ENCODE data around the gene FAM135A.

FAM135A gene

DNA sequence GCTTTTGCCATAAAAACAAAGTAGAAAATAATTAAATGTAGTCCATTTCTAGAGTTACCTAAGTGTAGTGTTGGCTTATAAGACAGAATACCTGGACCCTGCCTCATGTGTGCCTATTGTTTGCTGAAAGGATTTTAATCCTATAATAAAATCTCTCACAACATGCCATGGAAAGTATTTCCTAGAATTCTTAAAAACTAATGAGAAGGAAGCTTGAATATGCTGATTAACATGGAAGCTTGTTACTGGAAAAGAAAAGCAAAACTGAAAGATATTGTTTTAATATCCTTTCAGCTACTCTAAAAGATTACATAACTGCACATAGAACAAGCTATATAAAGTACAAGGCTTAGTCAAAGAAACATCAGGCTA, 18.0 kb upstream of the FAM135A start:
- TF ChIP-seq Cebpa-rat (IDR thresholded peaks at IDR 0.05): no peak

DNA sequence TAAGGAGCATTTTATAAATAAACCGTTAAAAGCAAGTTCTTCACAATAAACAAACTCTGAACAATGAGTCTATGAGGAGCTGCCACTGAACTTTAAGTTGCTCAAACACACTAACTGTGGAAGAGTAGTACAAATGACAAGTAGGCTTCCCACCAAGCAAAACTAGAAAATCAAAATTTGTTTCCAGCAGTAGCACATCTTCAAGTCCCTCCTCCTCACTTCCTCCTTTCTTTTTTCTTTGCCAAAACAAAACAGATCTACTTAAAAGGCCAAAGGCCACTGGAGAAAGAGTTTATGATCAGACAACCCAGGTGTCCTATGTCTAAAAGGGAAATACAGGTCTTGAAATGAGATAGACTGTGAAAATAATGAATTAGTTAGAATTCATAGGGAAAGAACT, 17.1 kb upstream of the FAM135A start:
- no peaks in the 10 kb centered on the region for H3K9me3 ChIP-seq
- H3K27me3 ChIP-seq: no peaks in the 10 kb centered on the region
- H3K36me3 ChIP-seq: no peaks in the 10 kb centered on the region
- peaks cover 7% of the 10 kb centered on the region; the same call in 1 of the 2 replicates for H3K4me1 ChIP-seq
- TF ChIP-seq Cebpa-rat (IDR thresholded peaks at IDR 0.05): no peak
- no peaks in the 10 kb centered on the region for H4K20me1 ChIP-seq
- no peak overlapping the region for H3K9ac ChIP-seq
- H3K27ac ChIP-seq: no peak overlapping the region
- H3K4me3 ChIP-seq: no peak overlapping the region
- H3K4me2 ChIP-seq: no peak overlapping the region

More for the DNA sequence above, 18.0 kb upstream of the FAM135A start:
- Histone ChIP-seq H3K9ac (no peak overlapping the region), H3K9me3 (no peaks in the 10 kb centered on the region), H3K4me2 (no peak overlapping the region), H3K4me1 (peaks cover 7% of the 10 kb centered on the region; the same call in 1 of the 2 replicates), H3K27ac (no peak overlapping the region), H3K36me3 (no peaks in the 10 kb centered on the region), H4K20me1 (no peaks in the 10 kb centered on the region), H3K4me3 (no peak overlapping the region), H3K27me3 (no peaks in the 10 kb centered on the region)

DNA sequence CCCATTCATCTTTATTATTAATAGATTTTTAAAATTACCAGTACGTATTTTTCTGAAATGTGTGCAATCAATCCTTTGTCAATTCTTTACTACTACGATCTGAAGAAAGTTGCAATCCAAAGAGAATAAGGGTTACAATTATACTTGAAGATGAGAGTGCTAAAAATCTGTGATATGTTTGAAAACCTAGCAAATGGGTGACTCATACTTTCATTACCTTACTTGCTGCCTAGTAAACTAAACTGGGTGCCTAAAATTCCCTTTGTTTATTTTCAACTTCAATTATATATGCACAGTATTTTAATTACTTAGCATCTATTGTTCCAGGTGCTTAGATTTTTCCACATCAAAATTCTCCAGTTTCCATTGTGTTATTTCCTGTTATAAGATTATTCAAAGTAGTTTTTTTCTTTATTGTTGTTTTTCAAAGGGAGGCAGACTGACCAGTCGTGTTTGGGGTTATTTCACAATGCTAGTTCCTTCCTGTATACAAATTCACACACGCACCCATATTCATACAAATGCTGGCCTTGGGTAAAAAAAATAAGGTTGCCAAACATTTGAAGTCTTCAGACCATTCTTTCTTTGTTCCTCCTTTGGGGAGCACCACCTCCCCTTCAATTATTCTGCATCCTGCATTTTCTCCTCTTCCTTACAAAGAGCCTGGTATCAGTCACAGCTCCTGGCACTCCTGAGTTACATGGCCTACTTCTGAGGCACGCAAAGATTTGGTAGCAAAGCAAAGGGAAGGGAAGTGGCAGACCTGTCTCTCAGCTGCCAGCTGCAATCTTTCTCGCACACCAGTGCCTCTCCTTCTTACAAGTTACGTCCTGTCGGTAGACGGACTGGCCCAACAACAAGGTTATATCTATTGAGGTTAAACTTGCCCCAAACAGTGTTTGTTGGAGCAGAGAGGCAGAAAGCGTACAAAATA, 16.2 kb upstream of the FAM135A start:
- no peak overlapping the region for H3K27ac ChIP-seq

DNA sequence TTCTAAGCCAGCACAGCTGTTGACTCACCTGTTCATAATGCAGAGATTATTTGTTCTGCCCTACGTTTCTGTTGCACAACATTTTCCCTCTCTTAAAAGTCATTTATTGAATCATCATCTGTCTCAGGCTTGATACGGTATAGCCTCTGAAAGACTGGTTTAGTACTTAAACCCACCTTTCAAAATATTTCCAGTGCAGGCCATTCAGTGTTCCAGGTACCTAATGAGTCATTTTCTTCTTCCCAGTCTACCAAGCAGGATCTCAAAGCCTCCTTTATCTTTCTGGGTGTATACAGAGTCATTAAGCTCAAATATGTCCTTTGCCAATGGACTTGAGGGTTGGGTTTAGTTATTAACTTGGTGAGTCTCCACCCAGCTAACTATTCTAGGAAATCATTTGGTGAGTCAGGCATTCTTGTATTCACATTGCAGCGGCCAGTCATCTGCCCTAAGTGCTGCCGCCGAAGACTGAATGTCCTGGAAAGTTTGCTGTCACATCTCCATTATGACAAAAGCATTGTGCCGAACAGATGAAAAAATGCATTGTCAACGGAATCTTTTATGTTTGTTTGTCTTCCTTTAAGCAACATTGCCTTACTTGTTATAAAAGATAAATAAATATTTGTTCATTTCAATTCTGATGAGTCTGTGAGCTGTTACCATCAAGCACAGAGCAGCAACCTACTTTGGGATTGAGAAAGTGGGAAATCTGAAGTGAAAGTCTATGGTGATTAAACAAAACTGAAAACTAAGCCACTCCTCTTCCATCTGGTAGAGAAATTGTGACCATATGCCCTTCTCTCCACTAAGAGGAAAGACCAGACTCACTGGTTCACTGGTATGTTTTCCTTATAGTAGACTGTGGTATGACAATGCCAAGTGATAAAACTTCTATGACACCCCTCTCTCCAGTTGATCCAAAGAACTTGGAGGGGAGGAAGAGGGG, 14.3 kb upstream of the FAM135A start:
- TF ChIP-seq Cebpa-rat (IDR thresholded peaks at IDR 0.05): no peak
- Histone ChIP-seq H3K9ac (no peak overlapping the region), H3K27ac (no peak overlapping the region), H3K4me1 (peaks cover 7% of the 10 kb centered on the region; the same call in 1 of the 2 replicates), H3K4me2 (no peak overlapping the region), H3K27me3 (no peaks in the 10 kb centered on the region), H3K36me3 (no peaks in the 10 kb centered on the region), H3K9me3 (no peaks in the 10 kb centered on the region), H4K20me1 (no peaks in the 10 kb centered on the region), H3K4me3 (no peak overlapping the region)

More for the DNA sequence above, 16.2 kb upstream of the FAM135A start:
- no peaks in the 10 kb centered on the region for H3K27me3 ChIP-seq
- H3K9ac ChIP-seq: no peak overlapping the region
- H4K20me1 ChIP-seq: no peaks in the 10 kb centered on the region
- no peak overlapping the region for H3K4me3 ChIP-seq
- H3K9me3 ChIP-seq: no peaks in the 10 kb centered on the region
- H3K36me3 ChIP-seq: no peaks in the 10 kb centered on the region
- 0 out of 2 replicates have a peak overlapping the region, but pooled peaks have one; percentile 1 for H3K4me2 ChIP-seq
- peaks cover 7% of the 10 kb centered on the region; the same call in 1 of the 2 replicates for H3K4me1 ChIP-seq
- no peak for TF ChIP-seq Cebpa-rat (IDR thresholded peaks at IDR 0.05)

DNA sequence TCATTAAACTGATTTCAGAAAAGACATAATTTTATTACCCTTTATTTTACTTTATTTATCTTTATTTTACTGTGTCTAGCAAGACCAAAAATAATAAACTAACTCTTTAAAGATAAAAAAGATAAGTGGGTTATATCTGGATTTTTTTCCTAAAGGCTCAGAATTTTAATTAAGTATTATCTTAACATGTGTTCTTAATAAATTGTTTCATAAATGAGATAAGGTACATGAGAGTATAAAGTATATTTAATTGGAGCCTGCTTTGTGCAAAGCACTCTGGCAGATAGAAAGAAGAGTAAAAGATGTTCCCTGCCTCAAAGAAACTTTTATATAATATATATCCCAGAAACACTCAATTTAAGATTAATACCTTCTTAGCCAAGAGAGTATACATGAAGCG, 8.7 kb upstream of the FAM135A start:
- no peak overlapping the region for H3K4me2 ChIP-seq
- no peaks in the 10 kb centered on the region for H3K36me3 ChIP-seq
- no peak overlapping the region for H3K4me3 ChIP-seq
- no peaks in the 10 kb centered on the region for H3K9me3 ChIP-seq
- no peak overlapping the region for H3K27ac ChIP-seq
- no peaks in the 10 kb centered on the region for H3K4me1 ChIP-seq
- H3K9ac ChIP-seq: no peak overlapping the region
- no peaks in the 10 kb centered on the region for H3K27me3 ChIP-seq
- no peaks in the 10 kb centered on the region for H4K20me1 ChIP-seq
- TF ChIP-seq Cebpa-rat (IDR thresholded peaks at IDR 0.05): no peak

DNA sequence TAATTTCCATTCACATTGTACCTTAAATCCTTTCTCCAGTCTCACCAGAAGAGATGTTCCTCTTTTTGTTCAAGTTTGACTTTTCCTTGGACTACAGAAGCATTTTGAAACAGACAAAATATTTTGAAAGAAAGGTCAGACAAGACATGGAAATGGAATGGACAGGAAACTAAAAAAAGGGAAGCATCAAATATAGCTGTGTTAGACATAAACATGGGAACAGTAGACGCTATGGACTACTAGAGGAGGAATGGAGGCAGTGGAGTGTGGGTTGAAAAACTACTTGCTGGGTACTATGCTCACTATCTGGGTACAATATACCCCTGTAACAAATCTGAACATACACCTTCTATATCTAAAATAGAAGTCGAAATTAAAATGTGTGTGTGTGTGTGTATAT, 4.1 kb upstream of the FAM135A start:
- Histone ChIP-seq H3K27ac (no peak overlapping the region), H3K4me2 (no peak overlapping the region), H3K4me1 (peaks cover 8% of the 10 kb centered on the region; the same call in 1 of the 2 replicates), H3K9me3 (no peaks in the 10 kb centered on the region), H3K27me3 (no peaks in the 10 kb centered on the region), H3K36me3 (no peaks in the 10 kb centered on the region), H3K4me3 (no peak overlapping the region), H3K9ac (no peak overlapping the region), H4K20me1 (no peaks in the 10 kb centered on the region)
- TF ChIP-seq Cebpa-rat (IDR thresholded peaks at IDR 0.05): no peak

DNA sequence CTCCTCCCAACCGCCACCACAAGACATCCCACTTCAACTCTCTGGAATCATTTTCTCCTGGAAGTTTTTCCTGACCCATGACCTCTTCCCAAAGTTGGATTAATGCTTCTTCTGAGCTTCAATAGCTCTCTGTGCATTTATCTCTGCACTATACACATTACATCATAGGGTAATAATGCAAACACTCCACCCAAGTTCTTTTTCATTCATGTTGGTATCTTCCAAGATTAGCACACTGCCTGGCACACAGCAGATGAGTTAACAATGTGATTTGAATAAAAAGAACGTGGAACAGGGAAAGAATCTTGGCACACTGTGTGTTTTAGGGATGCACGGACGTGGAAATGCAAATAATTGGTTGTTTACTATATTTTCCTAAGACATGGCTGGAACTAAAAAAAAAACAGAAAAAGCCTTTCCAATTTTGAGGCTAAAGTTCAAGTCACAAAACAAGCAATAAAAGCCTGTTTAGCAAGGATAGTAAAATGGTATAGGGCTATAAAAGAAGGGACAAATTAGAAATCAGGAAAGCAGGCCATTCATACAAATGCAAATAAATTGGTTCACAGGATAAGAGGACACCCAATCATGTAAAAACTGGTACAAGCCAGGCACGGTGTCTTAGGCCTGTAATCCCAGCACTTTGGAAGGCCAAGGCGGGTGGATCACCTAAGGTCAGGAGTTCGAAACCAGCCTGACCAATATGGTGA, 1.6 kb upstream of the FAM135A start:
- no peak for TF ChIP-seq Cebpa-rat (IDR thresholded peaks at IDR 0.05)
- Histone ChIP-seq H3K4me2 (peak overlapping the region; percentile 86), H3K9me3 (no peaks in the 10 kb centered on the region), H4K20me1 (peaks cover 5% of the 10 kb centered on the region; the same call in 1 of the 2 replicates), H3K27ac (no peak overlapping the region), H3K4me1 (peaks cover 27% of the 10 kb centered on the region), H3K4me3 (no peak overlapping the region), H3K27me3 (no peaks in the 10 kb centered on the region), H3K36me3 (peaks cover 4% of the 10 kb centered on the region; the same call in 1 of the 2 replicates), H3K9ac (no peak overlapping the region)

DNA sequence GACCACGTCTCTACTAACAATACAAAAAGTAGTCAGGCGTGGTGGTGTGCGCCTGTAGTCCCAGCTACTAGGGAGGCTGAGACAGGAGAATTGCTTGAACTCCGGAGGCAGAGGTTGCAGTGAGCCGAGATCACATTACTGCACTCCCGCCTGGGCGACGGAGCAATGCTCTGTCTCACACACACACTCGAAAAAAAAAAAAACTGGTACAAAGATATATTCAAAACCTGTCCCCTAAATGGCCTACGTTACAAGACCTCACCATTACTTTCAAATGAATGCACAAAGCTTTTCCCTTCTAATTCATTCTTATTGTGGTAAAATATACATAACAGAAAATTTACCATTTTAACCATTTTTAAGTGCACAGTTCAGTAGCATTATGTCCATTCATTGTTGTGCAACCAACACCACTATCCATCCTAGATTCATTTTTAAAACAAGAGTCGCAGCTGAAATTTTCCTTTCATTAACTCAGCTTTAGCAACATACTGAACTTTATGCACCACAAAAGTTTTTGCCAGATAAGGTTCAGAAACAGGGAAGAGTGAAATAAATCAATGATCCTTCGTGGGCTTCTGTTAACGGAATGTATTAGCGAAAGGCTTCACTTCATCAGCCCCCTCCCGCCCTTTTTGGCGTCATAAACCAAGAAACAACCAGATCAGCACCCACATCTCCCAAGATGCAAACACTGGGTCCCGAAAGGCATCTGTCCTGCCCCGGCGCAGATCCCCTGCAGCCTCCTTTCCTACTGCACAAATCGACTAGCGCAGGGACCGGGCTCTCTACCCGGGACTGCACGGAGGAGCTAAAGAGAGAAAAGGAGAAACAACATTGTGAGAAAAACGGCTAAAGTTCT, 825 bp upstream of the FAM135A start:
- Histone ChIP-seq H4K20me1 (peaks cover 6% of the 10 kb centered on the region; the same call in 1 of the 2 replicates), H3K4me1 (peaks cover 27% of the 10 kb centered on the region), H3K36me3 (peaks cover 8% of the 10 kb centered on the region), H3K9me3 (no peaks in the 10 kb centered on the region), H3K27ac (peak overlapping the region; percentile 85), H3K9ac (peak overlapping the region; percentile 90), H3K4me2 (peak overlapping the region; percentile 86), H3K4me3 (peak overlapping the region; percentile 96), H3K27me3 (no peaks in the 10 kb centered on the region)
- TF ChIP-seq Cebpa-rat (IDR thresholded peaks at IDR 0.05): no peak

Measured in BLaER1 (cell line).